GM21529 (cell line): ENCODE measurements around the gene ZNF212.
"Not testable (repeated sequence)": the region's sequence is repeated elsewhere in the genome, so short reads cannot be mapped to it uniquely, and the experiment has no call there.

Experiments
- ATAC-seq: cut with Tn5 transposase; IDR thresholded peaks from one replicate; pipeline ENCODE4 v1.9.1; 2021; ENCODE audit not compliant: unreplicated experiment

Gene ZNF212

GRCh38 chr7:149218469-149219420, 20.7 kb upstream of the ZNF212 start:
- ATAC-seq = no peak

- ATAC-seq = no peak
Measured at GRCh38 chr7:149220534-149220933, 18.9 kb upstream of the ZNF212 start.

GRCh38 chr7:149223176-149223575, 16.3 kb upstream of the ZNF212 start:
- no peak for ATAC-seq

GRCh38 chr7:149223761-149224160, 15.7 kb upstream of the ZNF212 start:
- no peak for ATAC-seq

GRCh38 chr7:149224352-149224751, 15.1 kb upstream of the ZNF212 start:
- ATAC-seq = no peak

GRCh38 chr7:149225106-149225505, 14.3 kb upstream of the ZNF212 start:
- no peak for ATAC-seq

- no peak for ATAC-seq
Measured at GRCh38 chr7:149225656-149226055, 13.8 kb upstream of the ZNF212 start.

- ATAC-seq = not testable (repeated sequence)
Measured at GRCh38 chr7:149226366-149226765, 13.1 kb upstream of the ZNF212 start.

GRCh38 chr7:149226840-149227494, 12.5 kb upstream of the ZNF212 start:
- ATAC-seq = no peak

- ATAC-seq = no peak
Measured at GRCh38 chr7:149228831-149229471, 10.5 kb upstream of the ZNF212 start.

GRCh38 chr7:149229526-149229925, 9.9 kb upstream of the ZNF212 start:
- no peak for ATAC-seq

- no peak for ATAC-seq
Measured at GRCh38 chr7:149232362-149232761, 7.1 kb upstream of the ZNF212 start.

GRCh38 chr7:149233655-149234204, 5.7 kb upstream of the ZNF212 start:
- ATAC-seq = not testable (repeated sequence)

GRCh38 chr7:149237502-149237901, 1.9 kb upstream of the ZNF212 start:
- no peak for ATAC-seq

GRCh38 chr7:149238051-149238450, 1.4 kb upstream of the ZNF212 start:
- no peak for ATAC-seq

GRCh38 chr7:149240637-149241036, 1.2 kb downstream of the ZNF212 start:
- ATAC-seq = no peak

- no peak for ATAC-seq
Measured at GRCh38 chr7:149241696-149242095, 2.2 kb downstream of the ZNF212 start.

GRCh38 chr7:149245244-149245643, 5.8 kb downstream of the ZNF212 start:
- ATAC-seq = peak; percentile 55

- peak; percentile 39 for ATAC-seq
Measured at GRCh38 chr7:149245744-149246143, 6.3 kb downstream of the ZNF212 start.

- ATAC-seq = peak; percentile 56
Measured at GRCh38 chr7:149248777-149249176, 9.3 kb downstream of the ZNF212 start.

- ATAC-seq = not testable (repeated sequence)
Measured at GRCh38 chr7:149250151-149250550, 10.7 kb downstream of the ZNF212 start.
